ENCODE results near the gene LCN1. TPM values are rescaled to one million over a fixed set of nuclear protein-coding genes. Genes with fewer than 3 reads are reported as not detected.
"Not testable (repeated sequence)": the region's sequence is repeated elsewhere in the genome, so short reads cannot be mapped to it uniquely, and the experiment has no call there.

LCN1 gene
- total RNA-seq, 2 donors from 2014 or later = not detected

DNA sequence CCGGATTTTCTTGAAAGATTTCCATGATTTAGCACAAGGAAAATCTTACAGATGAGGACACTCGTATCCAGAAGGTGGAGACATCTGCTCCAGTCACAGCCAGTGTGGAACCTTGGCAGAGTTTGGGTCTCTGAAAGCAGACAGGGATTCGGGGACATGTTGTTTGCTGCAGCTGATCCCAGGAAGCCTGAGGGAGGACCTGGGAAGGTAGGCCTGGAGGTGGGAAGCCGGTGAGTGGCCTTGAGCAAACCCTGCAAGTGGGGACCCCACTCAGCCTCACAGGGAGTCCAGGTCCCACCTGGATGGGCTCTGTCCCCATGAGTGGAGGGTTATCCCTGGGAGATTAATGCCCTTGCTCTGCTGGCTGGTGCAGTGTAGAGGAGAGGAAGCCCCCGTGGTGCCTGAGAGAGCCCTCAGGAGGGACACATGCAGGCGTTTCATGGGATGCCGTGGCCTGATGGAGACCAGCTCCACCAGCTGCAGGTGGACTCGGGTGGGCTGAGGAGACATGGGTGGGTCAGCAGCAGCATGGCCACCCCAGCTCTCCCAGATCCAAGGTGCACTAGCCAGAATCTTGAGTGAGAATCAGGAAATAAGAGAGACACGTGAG lies 12.9 kb upstream of the LCN1 start:
- peak in 3 of 4 donors; percentile 2 to 8 (median 6) for DNase-seq
- intact Hi-C loops (cut with DNase I) = no loop called here
- TF ChIP-seq POLR2A (IDR thresholded peaks at IDR 0.05) = no peak
- TF ChIP-seq, protein P1, sequence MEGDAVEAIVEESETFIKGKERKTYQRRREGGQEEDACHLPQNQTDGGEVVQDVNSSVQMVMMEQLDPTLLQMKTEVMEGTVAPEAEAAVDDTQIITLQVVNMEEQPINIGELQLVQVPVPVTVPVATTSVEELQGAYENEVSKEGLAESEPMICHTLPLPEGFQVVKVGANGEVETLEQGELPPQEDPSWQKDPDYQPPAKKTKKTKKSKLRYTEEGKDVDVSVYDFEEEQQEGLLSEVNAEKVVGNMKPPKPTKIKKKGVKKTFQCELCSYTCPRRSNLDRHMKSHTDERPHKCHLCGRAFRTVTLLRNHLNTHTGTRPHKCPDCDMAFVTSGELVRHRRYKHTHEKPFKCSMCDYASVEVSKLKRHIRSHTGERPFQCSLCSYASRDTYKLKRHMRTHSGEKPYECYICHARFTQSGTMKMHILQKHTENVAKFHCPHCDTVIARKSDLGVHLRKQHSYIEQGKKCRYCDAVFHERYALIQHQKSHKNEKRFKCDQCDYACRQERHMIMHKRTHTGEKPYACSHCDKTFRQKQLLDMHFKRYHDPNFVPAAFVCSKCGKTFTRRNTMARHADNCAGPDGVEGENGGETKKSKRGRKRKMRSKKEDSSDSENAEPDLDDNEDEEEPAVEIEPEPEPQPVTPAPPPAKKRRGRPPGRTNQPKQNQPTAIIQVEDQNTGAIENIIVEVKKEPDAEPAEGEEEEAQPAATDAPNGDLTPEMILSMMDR (IDR thresholded peaks at IDR 0.05) = no peak

DNA sequence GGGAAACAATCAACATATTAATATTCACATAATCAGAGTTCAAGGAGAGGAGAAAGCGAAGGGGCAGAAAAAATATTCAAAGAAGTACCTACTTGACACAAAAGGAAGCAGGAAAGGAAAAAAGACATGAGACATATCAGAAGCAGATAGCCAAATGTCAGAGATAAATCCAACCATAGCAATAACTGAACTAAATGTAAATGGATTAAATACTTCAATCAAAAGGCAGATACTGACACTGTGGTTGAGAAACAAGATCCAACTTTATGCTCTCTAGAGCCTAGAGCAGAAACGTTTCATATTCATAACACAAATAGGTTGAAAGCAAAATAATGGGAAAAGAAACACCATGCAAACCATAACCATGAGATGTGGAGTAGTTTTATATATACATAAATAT lies 11.8 kb upstream of the LCN1 start:
- no peak for DNase-seq
- ATAC-seq = no peak

More for the DNA sequence above, 12.9 kb upstream of the LCN1 start:
- H3K4me3 ChIP-seq = no peak overlapping the region
- H3K27me3 ChIP-seq = no peaks in the 10 kb centered on the region
- peaks cover 7 to 9% of the 10 kb centered on the region in 2 donors for H3K36me3 ChIP-seq (replicated peaks in 1 of 2; ENCODE audit: insufficient read depth in 1 of 2, low read depth in 2 of 2)
- WGBS, 2 donors = 73 to 82% methylated on average over 7 to 9 of the region's 9 CpGs
- no peaks in the 10 kb centered on the region for H3K4me1 ChIP-seq
- no peaks in the 10 kb centered on the region for H3K9me3 ChIP-seq
- H3K27ac ChIP-seq = no peak overlapping the region
- no peak for ATAC-seq

DNA sequence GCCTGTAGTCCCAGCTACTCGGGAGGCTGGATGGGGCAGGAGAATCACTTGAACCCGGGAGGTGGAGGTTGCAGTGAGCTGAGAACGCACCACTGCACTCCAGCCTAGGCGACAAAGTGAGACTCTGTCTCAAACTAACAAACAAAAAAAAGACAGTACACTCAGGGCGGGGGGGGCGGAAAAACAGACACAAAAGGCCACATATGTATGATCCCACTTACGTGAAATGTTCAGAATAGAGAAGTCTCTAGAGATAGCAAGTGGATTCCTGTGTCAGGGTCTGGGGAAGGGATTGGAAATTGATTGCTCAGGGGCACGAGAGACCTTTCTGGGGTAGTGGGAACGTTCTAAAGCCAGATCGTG lies 9.0 kb upstream of the LCN1 start:
- ATAC-seq (no peak), DNase-seq (no peak)
- Histone ChIP-seq H3K27me3 (no peaks in the 10 kb centered on the region), H3K9me3 (no peaks in the 10 kb centered on the region), H3K36me3 (replicated peaks in 1 of 2; ENCODE audit: insufficient read depth in 1 of 2, low read depth in 2 of 2) (no peaks in the 10 kb centered on the region), H3K27ac (no peak overlapping the region), H3K4me1 (no peaks in the 10 kb centered on the region), H3K4me3 (no peak overlapping the region)
- no peak for TF ChIP-seq POLR2A (IDR thresholded peaks at IDR 0.05)
- TF ChIP-seq, protein P1 (IDR thresholded peaks at IDR 0.05) = no peak
- intact Hi-C loops (cut with DNase I) = no loop called here
- 41 to 60% methylated on average over 10 of the region's 10 CpGs for WGBS, 2 donors

More for the DNA sequence above, 11.8 kb upstream of the LCN1 start:
- Histone ChIP-seq H3K4me1 (no peaks in the 10 kb centered on the region), H3K27ac (no peak overlapping the region), H3K27me3 (no peaks in the 10 kb centered on the region), H3K9me3 (no peaks in the 10 kb centered on the region), H3K4me3 (no peak overlapping the region), H3K36me3 (replicated peaks in 1 of 2; ENCODE audit: insufficient read depth in 1 of 2, low read depth in 2 of 2) (no peaks in the 10 kb centered on the region)
- TF ChIP-seq, protein P1 (IDR thresholded peaks at IDR 0.05) = no peak
- TF ChIP-seq POLR2A (IDR thresholded peaks at IDR 0.05) = no peak
- intact Hi-C loops (cut with DNase I) = no loop called here
- 50 to 68% methylated on average over 2 of the region's 2 CpGs for WGBS, 2 donors

DNA sequence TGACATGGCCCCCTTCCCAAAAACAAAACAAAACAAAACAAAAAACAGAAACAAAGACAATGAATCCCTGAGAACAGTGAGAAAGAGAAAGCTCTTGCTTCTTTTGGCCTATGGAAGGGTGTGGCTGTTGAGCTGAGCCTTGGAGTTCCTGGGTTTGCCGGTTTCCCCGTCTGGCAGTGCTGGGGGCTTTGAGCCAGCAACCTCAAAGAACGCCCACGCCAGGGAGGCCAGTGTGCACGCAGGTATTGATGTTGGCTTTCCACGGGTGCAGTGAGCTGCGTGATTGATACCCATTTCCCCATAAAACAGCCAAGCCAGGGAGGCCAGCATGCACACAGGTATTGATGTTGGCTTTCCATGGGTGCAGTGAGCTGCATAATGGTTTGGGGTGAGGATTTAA lies 8.3 kb upstream of the LCN1 start:
- no peak for ATAC-seq
- intact Hi-C loops (cut with DNase I) = no loop called here
- no peaks in the 10 kb centered on the region for H3K27me3 ChIP-seq
- no peak overlapping the region for H3K27ac ChIP-seq
- no peak for TF ChIP-seq POLR2A (IDR thresholded peaks at IDR 0.05)
- TF ChIP-seq, protein P1 (IDR thresholded peaks at IDR 0.05) = no peak
- H3K4me3 ChIP-seq = no peak overlapping the region
- no peaks in the 10 kb centered on the region for H3K36me3 ChIP-seq (replicated peaks in 1 of 2; ENCODE audit: insufficient read depth in 1 of 2, low read depth in 2 of 2)
- H3K9me3 ChIP-seq = no peaks in the 10 kb centered on the region
- DNase-seq = peak in 1 of 4 donors; percentile 7
- H3K4me1 ChIP-seq = no peaks in the 10 kb centered on the region
- 35 to 45% methylated on average over 6 to 7 of the region's 7 CpGs for WGBS, 2 donors

DNA sequence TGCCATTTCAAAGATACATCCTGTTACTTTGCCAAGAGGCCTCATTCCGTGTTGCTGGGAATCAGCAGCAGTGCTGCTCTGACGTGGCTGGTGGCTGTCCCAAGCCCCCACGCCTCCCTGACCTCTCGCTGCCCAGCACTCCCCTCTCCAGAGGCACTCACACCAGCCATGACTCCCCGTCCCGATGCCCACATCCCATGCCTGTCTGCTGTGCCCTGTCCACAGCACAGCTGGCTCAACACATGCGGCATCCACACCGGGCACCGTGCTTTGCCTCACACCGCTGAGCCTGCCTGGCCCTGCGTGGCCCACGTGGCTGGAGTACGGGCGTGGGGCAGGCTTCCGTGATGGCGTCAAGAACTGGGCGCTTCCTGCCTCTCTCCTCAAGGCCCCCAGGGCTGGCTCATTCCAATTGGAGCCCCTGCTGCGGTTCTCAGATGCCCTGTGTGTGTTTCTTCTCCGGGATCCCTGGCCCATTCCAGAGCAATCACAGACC lies 7.8 kb upstream of the LCN1 start:
- no peak for TF ChIP-seq POLR2A (IDR thresholded peaks at IDR 0.05)
- Histone ChIP-seq H3K36me3 (replicated peaks in 1 of 2; ENCODE audit: insufficient read depth in 1 of 2, low read depth in 2 of 2) (no peaks in the 10 kb centered on the region), H3K27ac (no peak overlapping the region), H3K27me3 (no peaks in the 10 kb centered on the region), H3K4me1 (no peaks in the 10 kb centered on the region), H3K9me3 (no peaks in the 10 kb centered on the region), H3K4me3 (no peak overlapping the region)
- intact Hi-C loops (cut with DNase I) = no loop called here
- DNase-seq (peak in 1 of 4 donors; percentile 11), ATAC-seq (no peak)
- 61 to 70% methylated on average over 15 to 19 of the region's 19 CpGs for WGBS, 2 donors

DNA sequence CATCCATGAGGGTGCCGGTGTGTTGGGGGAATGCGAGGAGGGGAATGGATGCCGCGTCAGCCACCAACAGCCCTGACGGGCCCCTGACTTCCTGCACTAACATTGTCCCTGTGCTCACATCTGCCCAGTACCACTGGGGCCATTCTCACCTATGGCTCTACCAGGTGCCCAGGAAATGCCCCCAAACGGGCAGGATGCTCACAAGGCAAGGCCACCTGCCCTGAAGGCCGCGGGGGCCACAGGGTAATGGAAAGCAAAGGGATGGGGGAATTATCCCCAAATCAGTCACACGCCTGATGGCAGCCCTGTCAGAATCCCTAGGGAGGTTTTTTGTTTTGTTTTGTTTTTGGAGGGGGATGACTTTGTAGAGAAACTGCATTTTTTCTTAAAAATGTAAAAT lies 7.3 kb upstream of the LCN1 start:
- intact Hi-C loops (cut with DNase I); H3K9me3 ChIP-seq; H3K36me3 ChIP-seq (replicated peaks in 1 of 2; ENCODE audit: insufficient read depth in 1 of 2, low read depth in 2 of 2); DNase-seq; H3K4me1 ChIP-seq; ATAC-seq; H3K27me3 ChIP-seq; H3K4me3 ChIP-seq; H3K27ac ChIP-seq: not testable (repeated sequence)
- 64% methylated on average over 9 of the region's 9 CpGs; no CpG with 5 or more reads in 1 of the 2 donors for WGBS, 2 donors

Measured in body of pancreas (tissue), 4 donors.